HG02981 (cell line): ENCODE data around the gene SYS1.

ENCODE experiments used
- ATAC-seq: cut with Tn5 transposase; IDR thresholded peaks from one replicate; pipeline ENCODE4 v1.9.1; 2021; ENCODE audit warnings: mild to moderate bottlenecking, moderate library complexity; ENCODE audit not compliant: unreplicated experiment

Gene SYS1

GRCh38 chr20:45409521-45410272 lies 46.7 kb downstream of the SYS1 start:
- no peak for ATAC-seq

- ATAC-seq, result no peak
Observed at GRCh38 chr20:45410887-45411286, 47.9 kb downstream of the SYS1 start.

GRCh38 chr20:45412653-45413052 lies 49.7 kb downstream of the SYS1 start:
- no peak for ATAC-seq

DNA sequence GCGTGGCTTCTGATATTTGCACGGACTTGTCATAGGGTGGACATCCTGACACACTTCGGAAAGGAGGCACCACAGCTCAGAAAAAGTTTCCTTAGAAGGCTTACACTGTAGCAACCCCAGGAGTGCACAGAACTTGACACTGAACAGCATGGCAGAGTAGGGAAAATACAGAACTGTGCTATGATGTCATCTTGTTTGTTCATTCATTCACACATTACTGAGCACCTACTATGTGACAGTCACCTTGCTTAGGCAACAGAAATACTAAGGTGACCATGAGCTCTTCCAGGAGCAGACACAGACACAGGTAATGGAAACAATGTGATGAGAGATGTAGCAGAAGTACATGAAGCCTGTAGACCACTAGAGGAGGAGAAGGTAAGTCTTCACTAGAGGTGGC lies 50.5 kb downstream of the SYS1 start:
- no peak for ATAC-seq

DNA sequence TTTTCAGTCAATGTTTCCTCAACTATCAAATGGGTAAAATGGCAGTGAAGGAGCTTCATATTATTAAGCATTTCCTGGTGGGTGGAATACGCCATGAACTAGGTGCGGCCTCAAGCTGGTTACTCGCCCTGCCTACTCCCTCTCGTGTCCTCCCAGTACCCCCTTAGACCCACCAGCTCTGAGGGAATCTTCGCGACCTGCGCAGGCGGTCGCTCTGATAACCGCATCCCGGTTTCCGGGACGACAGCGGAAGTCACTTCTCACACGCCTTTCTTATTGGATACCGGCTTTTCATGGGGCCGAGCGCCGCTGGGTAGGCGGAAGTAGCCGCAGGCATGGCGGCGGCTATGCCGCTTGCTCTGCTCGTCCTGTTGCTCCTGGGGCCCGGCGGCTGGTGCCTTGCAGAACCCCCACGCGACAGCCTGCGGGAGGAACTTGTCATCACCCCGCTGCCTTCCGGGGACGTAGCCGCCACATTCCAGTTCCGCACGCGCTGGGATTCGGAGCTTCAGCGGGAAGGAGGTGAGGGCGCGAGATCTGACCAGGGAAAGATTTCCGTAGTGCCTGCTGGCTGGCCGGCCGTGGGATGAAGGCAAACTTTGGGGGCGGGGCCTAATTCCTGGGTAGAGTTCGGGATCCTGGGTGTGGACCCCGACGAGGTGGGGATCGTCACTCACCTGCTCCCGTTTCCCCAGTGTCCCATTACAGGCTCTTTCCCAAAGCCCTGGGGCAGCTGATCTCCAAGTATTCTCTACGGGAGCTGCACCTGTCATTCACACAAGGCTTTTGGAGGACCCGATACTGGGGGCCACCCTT lies 53.1 kb downstream of the SYS1 start, which contains the start of gene PIGT:
TSS of gene PIGT (plus strand) at position 320 of the 816 bp plus-strand sequence. CDS start at position 336, 16 bp downstream.
- peak; percentile 55 for ATAC-seq

GRCh38 chr20:45416917-45417316 lies 54.0 kb downstream of the SYS1 start:
- no peak for ATAC-seq
